Stomach smooth muscle (tissue), 2 donors: ENCODE measurements around the gene ZFP36.

ENCODE experiments used
- H3K27ac ChIP-seq: one replicate; pipeline ENCODE4 v1.7.0; 2013; ENCODE audit warnings: mild to moderate bottlenecking, low read length, inconsistent platforms
- H3K27me3 ChIP-seq, 2 donors: one replicate each; pipeline ENCODE4 v1.7.0; 2013; ENCODE audit warnings: low read length in 2 of 2; ENCODE audit not compliant: insufficient read depth in 2 of 2, control insufficient read depth in 1 of 2
- H3K36me3 ChIP-seq, 2 donors: one replicate each; pipeline ENCODE4 v1.7.0; 2013; ENCODE audit warnings: low read length in 2 of 2; ENCODE audit not compliant: control insufficient read depth in 2 of 2, insufficient read depth in 2 of 2
- H3K4me1 ChIP-seq: one replicate; pipeline ENCODE4 v1.7.0; 2013; ENCODE audit warnings: low read length; ENCODE audit not compliant: control insufficient read depth, insufficient read depth
- H3K4me3 ChIP-seq, 2 donors: one replicate each; pipeline ENCODE4 v1.7.0; 2013; ENCODE audit warnings: low read length in 2 of 2
- H3K9ac ChIP-seq, 2 donors: one replicate each; pipeline ENCODE4 v1.7.0; 2013; ENCODE audit warnings: low read length in 2 of 2, mild to moderate bottlenecking in 1 of 2
- H3K9me3 ChIP-seq, 2 donors: one replicate each; pipeline ENCODE4 v1.7.0; 2013; ENCODE audit warnings: low read length in 2 of 2; ENCODE audit not compliant: control insufficient read depth in 2 of 2
- donor health status: healthy.
- donor health status: Pancreatic carcinoma.

The ZFP36 gene

DNA sequence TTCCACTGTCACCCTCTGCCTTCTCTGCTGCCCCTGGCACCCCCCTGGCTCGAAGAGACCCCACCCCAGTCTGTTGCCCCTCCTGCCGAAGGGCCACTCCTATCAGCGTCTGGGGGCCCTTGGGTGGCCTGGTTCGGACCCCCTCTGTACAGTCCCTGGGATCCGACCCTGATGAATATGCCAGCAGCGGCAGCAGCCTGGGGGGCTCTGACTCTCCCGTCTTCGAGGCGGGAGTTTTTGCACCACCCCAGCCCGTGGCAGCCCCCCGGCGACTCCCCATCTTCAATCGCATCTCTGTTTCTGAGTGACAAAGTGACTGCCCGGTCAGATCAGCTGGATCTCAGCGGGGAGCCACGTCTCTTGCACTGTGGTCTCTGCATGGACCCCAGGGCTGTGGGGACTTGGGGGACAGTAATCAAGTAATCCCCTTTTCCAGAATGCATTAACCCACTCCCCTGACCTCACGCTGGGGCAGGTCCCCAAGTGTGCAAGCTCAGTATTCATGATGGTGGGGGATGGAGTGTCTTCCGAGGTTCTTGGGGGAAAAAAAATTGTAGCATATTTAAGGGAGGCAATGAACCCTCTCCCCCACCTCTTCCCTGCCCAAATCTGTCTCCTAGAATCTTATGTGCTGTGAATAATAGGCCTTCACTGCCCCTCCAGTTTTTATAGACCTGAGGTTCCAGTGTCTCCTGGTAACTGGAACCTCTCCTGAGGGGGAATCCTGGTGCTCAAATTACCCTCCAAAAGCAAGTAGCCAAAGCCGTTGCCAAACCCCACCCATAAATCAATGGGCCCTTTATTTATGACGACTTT lies 2.0 kb downstream of the ZFP36 start:
- no peaks in the 10 kb centered on the region for H3K27me3 ChIP-seq
- peak overlapping the region; percentile 96 to 100 for H3K4me3 ChIP-seq
- peaks cover 42% of the 10 kb centered on the region for H3K4me1 ChIP-seq

DNA sequence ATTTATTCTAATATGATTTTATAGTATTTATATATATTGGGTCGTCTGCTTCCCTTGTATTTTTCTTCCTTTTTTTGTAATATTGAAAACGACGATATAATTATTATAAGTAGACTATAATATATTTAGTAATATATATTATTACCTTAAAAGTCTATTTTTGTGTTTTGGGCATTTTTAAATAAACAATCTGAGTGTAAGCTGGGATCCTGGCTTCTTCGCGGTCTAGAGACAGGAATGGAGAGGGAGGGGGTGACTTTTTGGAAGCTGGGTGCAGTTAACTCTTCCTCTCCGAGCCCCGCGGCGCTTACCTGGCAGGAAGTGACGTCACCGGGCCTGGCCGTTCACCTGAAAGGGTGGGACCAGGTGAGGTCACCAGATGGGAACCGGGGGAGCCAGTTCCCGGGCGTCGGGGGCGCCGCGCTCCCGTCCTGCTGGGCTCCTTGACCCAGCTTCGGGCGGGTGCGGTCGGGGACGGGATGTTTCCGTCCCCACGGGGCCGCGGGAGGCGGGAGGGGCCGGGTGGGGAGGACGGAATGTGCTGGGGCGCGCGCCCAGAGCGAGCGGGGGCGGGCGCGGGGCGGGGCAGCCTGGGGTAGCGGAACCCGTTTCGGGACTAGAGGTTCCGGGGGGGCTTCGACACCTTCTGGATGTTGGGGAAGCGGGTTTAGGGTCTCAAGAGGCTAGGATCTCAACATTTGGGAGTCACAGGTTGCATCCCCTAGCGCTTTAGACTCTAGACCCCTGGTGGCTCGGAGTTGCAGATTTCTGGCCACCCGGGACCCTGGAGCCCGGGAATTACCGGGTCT lies 2.8 kb downstream of the ZFP36 start:
- Histone ChIP-seq H3K4me1 (peaks cover 46% of the 10 kb centered on the region), H3K27me3 (no peaks in the 10 kb centered on the region), H3K36me3 (peaks cover 11 to 20% of the 10 kb centered on the region in 2 donors), H3K9me3 (no peaks in the 10 kb centered on the region), H3K27ac (peak overlapping the region; percentile 100), H3K9ac (peak overlapping the region; percentile 99 to 100), H3K4me3 (peak overlapping the region; percentile 96 to 100)

More for the DNA sequence above, 2.0 kb downstream of the ZFP36 start:
- H3K9ac ChIP-seq = peak overlapping the region; percentile 99 to 100
- peak overlapping the region; percentile 100 for H3K27ac ChIP-seq
- H3K9me3 ChIP-seq = no peaks in the 10 kb centered on the region
- H3K36me3 ChIP-seq = peaks cover 11 to 20% of the 10 kb centered on the region in 2 donors

DNA sequence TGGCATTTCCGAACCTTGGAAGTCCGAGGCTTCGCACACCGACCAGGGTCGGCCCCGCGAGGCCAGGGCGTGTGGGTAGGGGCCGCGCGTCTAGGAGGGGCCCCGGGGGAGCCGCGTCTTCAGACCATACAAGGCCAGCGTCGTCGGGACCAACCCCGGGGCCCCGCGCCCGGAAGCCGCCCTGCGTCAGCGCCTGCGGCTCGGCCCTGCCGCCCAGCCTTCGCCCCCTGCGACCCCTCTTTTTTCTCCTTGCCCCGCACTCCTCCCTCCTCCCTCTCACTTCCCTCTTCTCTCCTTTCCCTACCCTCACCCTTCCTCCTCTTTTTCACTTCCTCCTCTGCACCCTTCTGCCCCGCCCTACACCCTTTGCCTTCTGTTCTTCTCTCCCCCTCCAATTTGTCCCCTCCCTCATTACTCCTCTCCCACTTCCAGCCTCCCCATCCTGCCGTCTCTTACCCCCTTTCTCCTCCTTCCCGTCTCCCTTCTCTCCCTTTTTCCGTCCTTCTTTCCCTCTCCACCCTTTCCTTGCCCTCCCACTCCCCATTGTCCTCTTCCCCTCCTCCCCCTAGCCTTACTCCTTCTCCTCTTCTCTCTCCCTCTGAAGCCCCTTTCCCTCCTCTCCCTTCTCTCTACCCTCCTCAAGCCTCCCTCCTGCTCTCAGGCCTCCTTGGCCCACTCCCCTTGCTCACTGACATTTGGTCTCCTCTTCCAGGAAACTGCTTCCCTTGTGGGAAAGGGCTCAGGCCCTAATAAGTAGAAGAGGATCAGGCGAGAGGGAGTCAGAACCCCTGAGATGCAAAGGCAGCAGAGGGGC lies 3.6 kb downstream of the ZFP36 start:
- H3K4me3 ChIP-seq = peak overlapping the region; percentile 50 to 96
- H3K9ac ChIP-seq = peak overlapping the region; percentile 99 to 100
- peaks cover 11 to 20% of the 10 kb centered on the region in 2 donors for H3K36me3 ChIP-seq
- no peaks in the 10 kb centered on the region for H3K9me3 ChIP-seq
- no peaks in the 10 kb centered on the region for H3K27me3 ChIP-seq
- peaks cover 51% of the 10 kb centered on the region for H3K4me1 ChIP-seq
- peak overlapping the region; percentile 100 for H3K27ac ChIP-seq

DNA sequence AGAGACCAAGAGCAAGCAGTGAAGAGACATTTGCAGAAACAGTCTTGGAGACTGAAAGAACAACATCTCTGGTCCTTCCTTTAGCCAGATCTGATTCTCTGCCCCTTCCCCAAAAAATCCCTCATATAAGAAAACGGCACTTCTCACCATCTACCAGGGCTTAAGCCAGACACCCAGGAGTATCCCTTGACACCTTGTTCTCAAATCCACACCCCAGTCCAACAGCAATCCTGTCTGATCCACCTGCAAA lies 4.1 kb downstream of the ZFP36 start:
- no peaks in the 10 kb centered on the region for H3K9me3 ChIP-seq
- H3K4me3 ChIP-seq = peak overlapping the region; percentile 50 to 96
- peak overlapping the region; percentile 99 to 100 for H3K9ac ChIP-seq
- no peaks in the 10 kb centered on the region for H3K27me3 ChIP-seq
- H3K27ac ChIP-seq = peak overlapping the region; percentile 100
- peaks cover 54% of the 10 kb centered on the region for H3K4me1 ChIP-seq
- H3K36me3 ChIP-seq = peaks cover 12 to 20% of the 10 kb centered on the region in 2 donors

DNA sequence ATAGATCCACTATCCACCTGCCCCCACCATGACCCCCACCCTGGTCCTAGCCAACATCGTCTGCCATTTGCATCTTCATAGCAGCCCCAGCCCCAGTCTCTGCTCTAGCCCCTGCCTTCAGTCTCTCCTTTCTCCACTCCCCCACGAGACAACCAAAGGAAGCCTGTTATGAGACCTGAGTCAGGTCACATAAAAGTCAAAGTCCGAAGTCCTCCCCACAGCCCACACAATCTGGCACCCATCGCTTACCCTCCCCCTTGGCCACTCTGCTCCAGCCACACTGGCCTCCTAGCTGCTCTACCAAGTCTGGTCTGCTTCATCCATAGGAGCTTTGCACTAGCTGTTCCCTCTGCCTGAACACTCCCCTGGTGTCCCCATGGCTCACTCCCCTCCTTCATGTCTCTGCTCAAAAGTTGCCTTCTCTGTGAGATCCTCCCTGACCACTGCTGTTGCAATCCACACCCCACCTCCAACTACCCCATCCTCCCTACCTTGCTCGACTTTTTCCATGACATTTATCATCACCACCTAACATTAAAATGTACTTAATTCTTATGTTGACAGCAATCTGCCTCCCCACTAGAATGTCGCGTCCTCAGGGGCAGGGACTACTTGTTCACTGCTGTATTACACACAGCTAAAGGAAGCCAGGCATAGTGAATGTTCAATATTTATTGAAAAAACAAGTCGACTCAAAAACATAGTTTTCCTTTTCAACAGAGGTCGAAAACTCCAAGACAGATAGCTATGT lies 4.6 kb downstream of the ZFP36 start:
- no peaks in the 10 kb centered on the region for H3K27me3 ChIP-seq
- H3K27ac ChIP-seq = peak overlapping the region; percentile 100
- H3K9ac ChIP-seq = peak overlapping the region; percentile 99 to 100
- no peaks in the 10 kb centered on the region for H3K9me3 ChIP-seq
- peak overlapping the region; percentile 50 to 96 for H3K4me3 ChIP-seq
- peaks cover 13 to 20% of the 10 kb centered on the region in 2 donors for H3K36me3 ChIP-seq
- peaks cover 53% of the 10 kb centered on the region for H3K4me1 ChIP-seq

DNA sequence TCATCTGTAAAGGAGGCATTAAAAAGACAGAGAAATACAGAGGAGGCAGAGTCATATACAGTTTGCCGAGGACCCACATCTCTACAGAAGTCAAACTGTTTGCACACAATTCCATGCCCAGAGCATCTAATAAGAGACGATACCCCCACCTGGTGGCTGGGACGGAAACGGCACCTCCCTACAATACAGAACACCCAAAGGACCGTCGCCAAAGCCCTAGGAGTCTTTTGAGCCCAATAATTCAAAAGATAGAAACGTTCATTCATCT lies 5.1 kb downstream of the ZFP36 start:
- H3K9me3 ChIP-seq = no peaks in the 10 kb centered on the region
- no peaks in the 10 kb centered on the region for H3K27me3 ChIP-seq
- peaks cover 16 to 20% of the 10 kb centered on the region in 2 donors for H3K36me3 ChIP-seq
- H3K4me3 ChIP-seq = peak overlapping the region; percentile 50 to 96
- H3K27ac ChIP-seq = peak overlapping the region; percentile 100
- peak overlapping the region; percentile 99 to 100 for H3K9ac ChIP-seq
- peaks cover 52% of the 10 kb centered on the region for H3K4me1 ChIP-seq

DNA sequence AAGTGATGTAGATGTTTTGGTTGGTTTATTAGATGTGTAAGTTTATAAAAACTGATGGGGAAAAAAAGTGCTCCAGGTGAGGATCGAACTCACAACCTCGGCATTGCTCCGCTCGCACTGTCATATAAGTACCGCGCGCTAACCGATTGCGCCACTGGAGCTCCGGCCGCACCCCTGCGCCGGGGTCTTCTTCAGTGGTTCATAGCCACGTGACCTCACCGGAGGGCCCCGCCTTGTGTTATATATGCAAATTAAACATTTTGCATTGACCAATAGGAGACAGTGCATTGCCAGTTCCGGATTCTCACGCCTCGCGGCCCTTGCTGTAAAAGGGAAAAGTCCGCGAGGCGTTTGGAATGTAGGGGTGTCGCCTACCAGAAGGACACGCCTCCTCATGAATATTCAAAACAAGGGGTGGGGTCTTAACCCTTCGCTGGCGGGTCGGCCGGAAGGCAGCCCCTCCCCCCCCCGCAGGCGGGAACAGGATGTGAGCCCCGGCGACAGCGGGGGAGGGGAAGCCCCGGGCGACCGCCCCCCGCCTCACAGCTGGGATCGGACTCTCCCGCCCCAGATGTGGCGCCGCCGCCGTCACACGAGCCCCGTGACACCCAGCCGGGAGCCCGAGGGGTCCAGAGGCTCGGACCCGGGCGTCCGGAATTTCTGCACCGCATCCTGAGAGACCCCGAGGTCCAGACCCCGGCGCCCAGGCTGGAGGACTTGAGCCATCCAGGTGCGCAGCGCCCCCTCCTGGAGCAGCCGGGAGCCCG lies 5.6 kb downstream of the ZFP36 start, which contains the start of gene PLEKHG2:
Gene PLEKHG2, plus strand, starts transcription at position 570 of the 767 bp plus-strand sequence. CDS start 1,418 bp downstream, outside the sequence.
- Histone ChIP-seq H3K27ac (peak within 1 kb of the TSS; percentile 100), H3K4me3 (peak within 1 kb of the TSS; percentile 93 to 96), H3K36me3 (peaks cover 16 to 17% of the 10 kb centered on the region in 2 donors), H3K27me3 (no peaks in the 10 kb centered on the region), H3K4me1 (peaks cover 52% of the 10 kb centered on the region), H3K9ac (peak within 1 kb of the TSS; percentile 99 to 100), H3K9me3 (no peaks in the 10 kb centered on the region)

DNA sequence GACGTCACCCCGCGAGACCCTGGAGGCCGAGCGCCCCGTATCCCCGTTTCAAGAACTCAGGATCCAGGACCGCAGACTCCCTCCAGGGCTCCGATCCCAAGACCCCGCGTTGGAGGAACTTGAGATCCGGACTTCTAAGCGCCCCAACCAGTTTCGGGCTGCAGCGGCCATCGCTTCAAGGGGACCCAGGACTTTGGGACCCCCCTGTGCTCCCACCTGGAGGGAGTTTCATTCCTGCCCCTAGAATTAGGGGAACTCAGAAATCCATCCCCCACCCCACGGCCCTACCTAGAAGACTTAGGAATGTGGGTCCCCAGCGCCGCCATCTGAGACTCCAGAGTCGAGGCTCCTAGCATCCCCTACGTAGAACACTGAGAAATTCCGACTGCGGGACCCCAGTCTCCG lies 6.2 kb downstream of the ZFP36 start:
- H3K4me1 ChIP-seq = peaks cover 52% of the 10 kb centered on the region
- no peaks in the 10 kb centered on the region for H3K27me3 ChIP-seq
- H3K9me3 ChIP-seq = no peaks in the 10 kb centered on the region
- H3K27ac ChIP-seq = peak overlapping the region; percentile 100
- peak overlapping the region; percentile 93 to 96 for H3K4me3 ChIP-seq
- H3K9ac ChIP-seq = peak overlapping the region; percentile 86 to 96
- H3K36me3 ChIP-seq = peaks cover 11 to 17% of the 10 kb centered on the region in 2 donors

DNA sequence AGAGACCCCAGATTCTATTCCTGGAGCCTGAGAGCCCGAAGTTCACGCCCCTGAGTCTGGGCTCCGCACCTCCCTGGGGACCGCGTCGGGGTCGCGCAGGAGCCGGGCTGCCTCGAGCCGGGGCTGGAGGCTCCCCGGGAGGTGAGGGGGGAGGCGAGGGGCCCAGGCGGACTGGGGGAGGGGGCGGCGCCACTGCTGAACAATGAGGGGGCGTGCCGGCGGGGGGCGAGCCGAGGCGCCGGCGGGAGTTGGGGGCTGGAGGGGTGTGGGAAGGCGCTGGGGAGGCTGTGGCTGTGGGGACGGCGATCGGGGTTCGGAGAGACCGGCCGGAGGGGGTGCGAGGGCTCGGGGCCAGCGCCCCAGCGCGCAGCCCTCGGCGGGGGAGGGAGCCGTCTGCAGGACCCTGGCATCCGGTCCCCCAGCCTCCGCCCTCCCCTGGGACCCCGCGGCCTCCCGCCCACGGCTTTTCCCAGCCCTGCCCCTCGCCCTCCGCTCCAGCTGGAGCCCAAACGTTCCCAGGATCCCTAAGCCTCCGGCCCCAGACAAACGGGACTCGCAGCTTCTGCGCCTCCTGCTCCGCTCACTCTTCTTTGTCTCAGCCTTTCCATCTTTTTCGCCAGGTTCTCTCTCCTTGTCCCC lies 6.7 kb downstream of the ZFP36 start:
- Histone ChIP-seq H3K36me3 (peaks cover 6 to 12% of the 10 kb centered on the region in 2 donors), H3K9ac (peak overlapping the region; percentile 86 to 96), H3K27ac (peak overlapping the region; percentile 100), H3K4me1 (peaks cover 52% of the 10 kb centered on the region), H3K4me3 (peak overlapping the region; percentile 93 to 96), H3K9me3 (no peaks in the 10 kb centered on the region), H3K27me3 (no peaks in the 10 kb centered on the region)
